Heart right ventricle (tissue), 16 donors: ENCODE data around the gene DNAH3. TPM values are rescaled to one million over a fixed set of nuclear protein-coding genes. Genes with fewer than 3 reads are reported as not detected.

ENCODE experiments used
- ATAC-seq, 8 donors: fragments of 200-7000 bp; cut with Tn5 transposase; one replicate each; pipeline ENCODE4 v1.9.1; 2020; ENCODE audit warnings: mild to moderate bottlenecking in 8 of 8, moderate library complexity in 8 of 8, moderate number of reproducible peaks in 1 of 8
- DNase-seq, 2 donors: peaks; one replicate each; pipeline ENCODE4 v3.0.0-alpha.2; 2020
- H3K27ac ChIP-seq, 10 donors: fragments of 200-600 bp; sonication (generic) in 2 of 10; one replicate each; pipeline versions ENCODE4 v1.5.0 to v1.8.0; 2020 to 2022; ENCODE audit warnings: mild to moderate bottlenecking in 3 of 10
- H3K27me3 ChIP-seq, 7 donors: fragments of 200-600 bp; one replicate each; pipeline ENCODE4 v1.8.0; 2021 to 2022; ENCODE audit warnings: mild to moderate bottlenecking in 2 of 7
- H3K36me3 ChIP-seq, 9 donors: fragments of 200-600 bp; sonication (generic) in 1 of 9; one replicate each; pipeline versions ENCODE4 v1.5.0 to v1.8.0; 2020 to 2022; ENCODE audit warnings: mild to moderate bottlenecking in 2 of 9
- H3K4me1 ChIP-seq, 9 donors: fragments of 200-600 bp; sonication (generic) in 1 of 9; one replicate each; pipeline versions ENCODE4 v1.5.0 to v1.8.0; 2020 to 2022; ENCODE audit warnings: mild to moderate bottlenecking in 4 of 9
- H3K4me3 ChIP-seq, 10 donors: fragments of 200-600 bp; sonication (generic) in 2 of 10; one replicate each; pipeline versions ENCODE4 v1.5.0 to v1.8.0; 2020 to 2022; ENCODE audit warnings: mild to moderate bottlenecking in 7 of 10, moderate library complexity in 2 of 10
- H3K9me3 ChIP-seq, 11 donors: fragments of 200-600 bp in 10 of 11; sonication (generic) in 2 of 11; one replicate each; pipeline versions ENCODE4 v1.5.0 to v1.8.0; 2013 to 2022; ENCODE audit warnings: mild to moderate bottlenecking in 2 of 11, control low read depth in 1 of 11, moderate library complexity in 1 of 11
- WGBS, 2 donors: extraction: QIAGEN DNeasy Blood & Tissue Kit; methylation state at CpG; one replicate each; pipeline ENCODE4 v1.1.7; 2013; ENCODE audit warnings: inconsistent platforms in 1 of 2; 5-methylcytosine and 5-hydroxymethylcytosine counted together
- intact Hi-C, 10 donors: fragments of 100-400 bp; cut with DNase I; formaldehyde crosslinking; loops; one replicate each; pipeline versions ENCODE4 v1.11.1 to v1.14.2; 2022
- polyA plus RNA-seq, 2 donors: library from polyadenylated mRNA; stranded (reverse); fragments of 200-250 nt; gene quantifications; one replicate each; pipeline ENCODE4 v1.2.3, GENCODE V29; 2013
- total RNA-seq, 10 donors: library from RNA; stranded (reverse); fragmentation: NEBNext Ultra II Directional in 3 of 10; extraction: Animal tissue kit (Norgen Biotek cat#: 25700) in 3 of 10; gene quantifications; one replicate each; pipeline versions ENCODE4 v1.2.1 to v1.2.4, GENCODE V29; 2021 to 2023
- TF ChIP-seq, protein P1 (sequence below), 9 donors: fragments of 200-600 bp; sonication (generic) in 2 of 9; IDR thresholded peaks; one replicate each; pipeline versions ENCODE4 v1.5.0 to v1.8.0; 2021 to 2022; ENCODE audit warnings: antibody characterized with exemption in 9 of 9, mild to moderate bottlenecking in 5 of 9, moderate library complexity in 1 of 9
- donor health status: Arrhythmogenic right ventricular cardiomyopathy.
- donor health status: ischemic (EF 13 %, LVEDD 7.1; RV severe dilation, severe dysfunction).
- donor health status: healthy with polysubstance abuse.
- donor health status: DM: no; HTN: yes; CAD: no.
- donor health status: DM: no; HTN: no; CAD: no.
- donor health status: ischemic (EF 25% LVEDD 6.9; RV normal size, moderate dysfunction).
- donor health status: ischemic (EF 25% LVEDD 5.7; RV mildly dilated, moderate dysfunction).
- donor health status: healthy.
- donor health status: DM: yes; HTN: yes; CAD: no.
- donor health status: Ischemic cardiomyopathy.
- donor health status: ischemic (EF 35%, LVEDD 5.7; RV mildly dilated, moderate dysfunction).
- donor health status: nonischemic (EF 11% LVEDD 7.7; RV severe dilation, severe dysfunction).
- donor health status: DM: yes; HTN: yes; CAD: no.
- donor health status: PGD.
- donor health status: ischemic (EF 29% LVEDD 5.4; RV normal size, mild dysfunction).
- donor health status: nonischemic (EF 23%, LVEDD 6.1; RV moderate dilation, normal function).

The DNAH3 gene
- total and polyA plus RNA-seq, 12 donors, result 0.39 to 3.7 (median 1.0) TPM; not detected in 1

DNA sequence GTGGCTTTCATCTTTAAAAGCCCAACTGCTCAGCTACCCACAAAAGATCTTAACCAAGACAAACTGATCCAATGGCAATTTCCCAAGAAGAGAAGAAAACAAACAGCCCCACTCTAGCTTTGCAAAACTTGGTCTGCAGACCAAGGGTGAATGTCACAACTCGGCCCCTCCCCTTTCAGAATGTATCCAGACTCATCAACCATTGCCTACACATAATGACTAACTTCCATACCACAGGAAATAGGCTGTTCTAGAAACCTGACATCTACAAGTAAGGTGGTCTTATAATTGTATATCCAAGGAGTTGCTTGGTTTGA lies 266.4 kb downstream of the DNAH3 start:
- H3K4me1 ChIP-seq, result peaks cover 0 to 87% (median 44%) of the 10 kb centered on the region in 9 donors
- no peaks in the 10 kb centered on the region for H3K27me3 ChIP-seq
- H3K27ac ChIP-seq, result peak overlapping the region in 3 of 10 donors; percentile 1 to 50 (median 37)
- H3K36me3 ChIP-seq, result peaks cover 0 to 25% (median 0%) of the 10 kb centered on the region in 9 donors
- ATAC-seq, result no peak
- intact Hi-C loops, result no loop called here
- TF ChIP-seq, protein P1, sequence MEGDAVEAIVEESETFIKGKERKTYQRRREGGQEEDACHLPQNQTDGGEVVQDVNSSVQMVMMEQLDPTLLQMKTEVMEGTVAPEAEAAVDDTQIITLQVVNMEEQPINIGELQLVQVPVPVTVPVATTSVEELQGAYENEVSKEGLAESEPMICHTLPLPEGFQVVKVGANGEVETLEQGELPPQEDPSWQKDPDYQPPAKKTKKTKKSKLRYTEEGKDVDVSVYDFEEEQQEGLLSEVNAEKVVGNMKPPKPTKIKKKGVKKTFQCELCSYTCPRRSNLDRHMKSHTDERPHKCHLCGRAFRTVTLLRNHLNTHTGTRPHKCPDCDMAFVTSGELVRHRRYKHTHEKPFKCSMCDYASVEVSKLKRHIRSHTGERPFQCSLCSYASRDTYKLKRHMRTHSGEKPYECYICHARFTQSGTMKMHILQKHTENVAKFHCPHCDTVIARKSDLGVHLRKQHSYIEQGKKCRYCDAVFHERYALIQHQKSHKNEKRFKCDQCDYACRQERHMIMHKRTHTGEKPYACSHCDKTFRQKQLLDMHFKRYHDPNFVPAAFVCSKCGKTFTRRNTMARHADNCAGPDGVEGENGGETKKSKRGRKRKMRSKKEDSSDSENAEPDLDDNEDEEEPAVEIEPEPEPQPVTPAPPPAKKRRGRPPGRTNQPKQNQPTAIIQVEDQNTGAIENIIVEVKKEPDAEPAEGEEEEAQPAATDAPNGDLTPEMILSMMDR (IDR thresholded peaks at IDR 0.05), result no peak
- 89 to 90% methylated on average over 1 of the region's 1 CpG for WGBS, 2 donors
- DNase-seq, result no peak
- H3K4me3 ChIP-seq, result no peak overlapping the region
- H3K9me3 ChIP-seq, result no peaks in the 10 kb centered on the region

DNA sequence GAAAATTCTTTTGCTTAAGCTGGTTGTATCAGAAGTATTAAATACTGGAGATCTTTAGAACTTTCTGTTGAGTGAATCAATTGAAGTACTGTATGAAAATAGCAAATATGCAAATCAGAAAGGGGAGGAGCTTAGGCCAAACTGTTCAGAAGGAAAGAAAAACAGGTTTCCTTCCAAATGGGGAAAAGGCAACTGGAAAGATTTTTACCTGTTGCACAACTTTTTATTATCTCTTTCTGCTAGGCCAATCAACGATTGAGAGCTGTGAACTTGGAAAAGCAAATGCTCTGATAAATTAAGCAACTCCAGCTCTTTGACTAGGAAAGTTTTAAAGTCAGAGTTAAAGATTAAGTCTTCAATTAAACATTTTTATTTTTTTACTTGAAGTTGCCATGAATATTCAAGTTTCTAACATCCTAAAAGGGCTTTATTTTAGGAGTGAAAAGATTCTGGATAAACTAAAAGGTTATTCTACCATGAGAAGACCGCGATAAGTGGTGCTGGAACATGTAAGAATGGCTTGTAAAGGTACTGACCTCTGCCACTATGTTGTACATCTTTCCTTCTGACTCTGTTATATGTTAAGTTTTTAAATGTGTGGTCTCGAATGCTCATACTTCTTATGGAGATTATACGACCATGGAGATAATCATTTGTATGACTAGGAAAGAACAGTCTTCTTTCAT lies 266.9 kb downstream of the DNAH3 start:
- Histone ChIP-seq H3K36me3 (peaks cover 0 to 25% (median 0%) of the 10 kb centered on the region in 9 donors), H3K27me3 (no peaks in the 10 kb centered on the region), H3K4me1 (peaks cover 0 to 92% (median 48%) of the 10 kb centered on the region in 9 donors), H3K27ac (peak overlapping the region in 4 of 10 donors; percentile 1 to 50 (median 37)), H3K4me3 (no peak overlapping the region), H3K9me3 (no peaks in the 10 kb centered on the region)
- DNase-seq (no peak), ATAC-seq (peak in 1 of 8 donors; percentile 9)
- TF ChIP-seq, protein P1 (IDR thresholded peaks at IDR 0.05), result no peak
- intact Hi-C loops, result no loop called here
- WGBS, 2 donors, result 76 to 78% methylated on average over 5 of the region's 5 CpGs

Other genes with a start within 250 kb of the DNAH3 start
- gene LDAF1, start 7.8 kb upstream of the DNAH3 start, total RNA-seq, result 100 to 1,000 TPM; 116 to 182 (median 143) TPM
- gene LDAF1, start 7.8 kb upstream of the DNAH3 start, polyA plus RNA-seq, result 10 to 100 TPM; 21.0 to 21.9 TPM
- not detected for gene ZP2, start 60.7 kb upstream of the DNAH3 start, total RNA-seq
- not detected for gene ZP2, start 60.7 kb upstream of the DNAH3 start, polyA plus RNA-seq
- not detected for gene ANKS4B, start 82.9 kb upstream of the DNAH3 start, total RNA-seq
- gene ANKS4B, start 82.9 kb upstream of the DNAH3 start, polyA plus RNA-seq, result not detected
- gene CRYM, start 127.4 kb upstream of the DNAH3 start, total RNA-seq, result 100 to 1,000 TPM in 7 of 10 donors, 10 to 100 TPM in 3; 31.9 to 265 (median 186) TPM
- gene CRYM, start 127.4 kb upstream of the DNAH3 start, polyA plus RNA-seq, result 10 to 100 TPM; 37.1 to 47.0 TPM